SK-N-SH (cell line): ENCODE data around the gene CFAP92.

Experiments
- EZH2phosphoT487 ChIP-seq: fragments of 200-600 bp; sonication (generic); IDR thresholded peaks from 2 replicates; pipeline ENCODE4 v1.6.1; 2017; ENCODE audit warnings: low read depth, mixed run types, mild to moderate bottlenecking, antibody characterized with exemption, moderate library complexity, borderline replicate concordance
- FOXJ3 ChIP-seq: sonication (generic); formaldehyde crosslinking; IDR thresholded peaks from 2 replicates; pipeline ENCODE4 v1.5.1; 2020; ENCODE audit warnings: mild to moderate bottlenecking, missing genetic modification reagents
- MEF2A ChIP-seq: IDR thresholded peaks from 2 replicates; pipeline ENCODE4 v1.4.0; 2012; ENCODE audit warnings: low read depth, borderline replicate concordance
- MXI1 ChIP-seq: IDR thresholded peaks from 2 replicates; pipeline ENCODE4 v1.6.1; 2012; ENCODE audit warnings: mild to moderate bottlenecking, low read depth, low read length, improper control_type of control experiment
- RCOR1 ChIP-seq: fragments of 150-350 bp; IDR thresholded peaks from 2 replicates; pipeline ENCODE4 v1.6.1; 2017; ENCODE audit warnings: antibody characterized with exemption, low read length
- SMC3 ChIP-seq: IDR thresholded peaks from 2 replicates; pipeline ENCODE4 v1.6.1; 2012; ENCODE audit warnings: low read depth, low read length, improper control_type of control experiment
- TAF1 ChIP-seq: IDR thresholded peaks from 2 replicates; pipeline ENCODE4 v1.6.1; 2012; ENCODE audit warnings: low read depth, mild to moderate bottlenecking, low read length, moderate library complexity, borderline replicate concordance
- YY1 ChIP-seq: IDR thresholded peaks from 2 replicates; pipeline ENCODE4 v1.4.0; 2012; ENCODE audit warnings: low read depth, mild to moderate bottlenecking
- TF ChIP-seq, protein P1 (sequence below): fragments of 200-600 bp; sonication (generic); IDR thresholded peaks from 2 replicates; pipeline ENCODE4 v1.6.1; 2017; ENCODE audit warnings: antibody characterized with exemption, mild to moderate bottlenecking, moderate library complexity
- TF ChIP-seq, protein P2 (sequence below): IDR thresholded peaks from 2 replicates; pipeline ENCODE4 v1.6.1; 2012; ENCODE audit warnings: mild to moderate bottlenecking, low read depth, low read length, moderate library complexity

DNA sequence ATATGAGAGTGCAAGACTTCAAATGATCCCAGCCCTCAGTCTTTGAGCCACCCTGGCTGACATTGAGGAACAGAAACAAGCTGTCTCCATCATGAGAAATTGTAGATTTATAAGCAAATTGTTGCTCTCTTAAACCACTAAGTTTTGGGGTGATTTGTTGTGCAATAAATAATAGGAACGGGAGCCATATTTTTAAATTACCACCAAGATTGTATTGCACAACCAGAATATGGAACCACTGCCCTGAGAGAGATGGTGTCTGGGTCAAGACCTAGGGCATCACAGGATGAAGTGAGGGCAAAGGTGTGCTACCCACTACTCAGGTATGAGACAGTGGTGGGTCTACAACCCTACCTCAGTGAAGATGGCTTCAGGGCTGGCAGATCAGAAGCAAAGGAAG is 2.3 kb upstream of the CFAP92 start:
- TF ChIP-seq, protein P1, sequence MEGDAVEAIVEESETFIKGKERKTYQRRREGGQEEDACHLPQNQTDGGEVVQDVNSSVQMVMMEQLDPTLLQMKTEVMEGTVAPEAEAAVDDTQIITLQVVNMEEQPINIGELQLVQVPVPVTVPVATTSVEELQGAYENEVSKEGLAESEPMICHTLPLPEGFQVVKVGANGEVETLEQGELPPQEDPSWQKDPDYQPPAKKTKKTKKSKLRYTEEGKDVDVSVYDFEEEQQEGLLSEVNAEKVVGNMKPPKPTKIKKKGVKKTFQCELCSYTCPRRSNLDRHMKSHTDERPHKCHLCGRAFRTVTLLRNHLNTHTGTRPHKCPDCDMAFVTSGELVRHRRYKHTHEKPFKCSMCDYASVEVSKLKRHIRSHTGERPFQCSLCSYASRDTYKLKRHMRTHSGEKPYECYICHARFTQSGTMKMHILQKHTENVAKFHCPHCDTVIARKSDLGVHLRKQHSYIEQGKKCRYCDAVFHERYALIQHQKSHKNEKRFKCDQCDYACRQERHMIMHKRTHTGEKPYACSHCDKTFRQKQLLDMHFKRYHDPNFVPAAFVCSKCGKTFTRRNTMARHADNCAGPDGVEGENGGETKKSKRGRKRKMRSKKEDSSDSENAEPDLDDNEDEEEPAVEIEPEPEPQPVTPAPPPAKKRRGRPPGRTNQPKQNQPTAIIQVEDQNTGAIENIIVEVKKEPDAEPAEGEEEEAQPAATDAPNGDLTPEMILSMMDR, result no peak
- TF ChIP-seq TAF1 (no peak), MXI1 (no peak), FOXJ3 (CRISPR knock-in tag) (no peak), EZH2phosphoT487 (no peak), SMC3 (no peak), MEF2A (no peak), YY1 (no peak), RCOR1 (no peak)
- TF ChIP-seq, protein P2, sequence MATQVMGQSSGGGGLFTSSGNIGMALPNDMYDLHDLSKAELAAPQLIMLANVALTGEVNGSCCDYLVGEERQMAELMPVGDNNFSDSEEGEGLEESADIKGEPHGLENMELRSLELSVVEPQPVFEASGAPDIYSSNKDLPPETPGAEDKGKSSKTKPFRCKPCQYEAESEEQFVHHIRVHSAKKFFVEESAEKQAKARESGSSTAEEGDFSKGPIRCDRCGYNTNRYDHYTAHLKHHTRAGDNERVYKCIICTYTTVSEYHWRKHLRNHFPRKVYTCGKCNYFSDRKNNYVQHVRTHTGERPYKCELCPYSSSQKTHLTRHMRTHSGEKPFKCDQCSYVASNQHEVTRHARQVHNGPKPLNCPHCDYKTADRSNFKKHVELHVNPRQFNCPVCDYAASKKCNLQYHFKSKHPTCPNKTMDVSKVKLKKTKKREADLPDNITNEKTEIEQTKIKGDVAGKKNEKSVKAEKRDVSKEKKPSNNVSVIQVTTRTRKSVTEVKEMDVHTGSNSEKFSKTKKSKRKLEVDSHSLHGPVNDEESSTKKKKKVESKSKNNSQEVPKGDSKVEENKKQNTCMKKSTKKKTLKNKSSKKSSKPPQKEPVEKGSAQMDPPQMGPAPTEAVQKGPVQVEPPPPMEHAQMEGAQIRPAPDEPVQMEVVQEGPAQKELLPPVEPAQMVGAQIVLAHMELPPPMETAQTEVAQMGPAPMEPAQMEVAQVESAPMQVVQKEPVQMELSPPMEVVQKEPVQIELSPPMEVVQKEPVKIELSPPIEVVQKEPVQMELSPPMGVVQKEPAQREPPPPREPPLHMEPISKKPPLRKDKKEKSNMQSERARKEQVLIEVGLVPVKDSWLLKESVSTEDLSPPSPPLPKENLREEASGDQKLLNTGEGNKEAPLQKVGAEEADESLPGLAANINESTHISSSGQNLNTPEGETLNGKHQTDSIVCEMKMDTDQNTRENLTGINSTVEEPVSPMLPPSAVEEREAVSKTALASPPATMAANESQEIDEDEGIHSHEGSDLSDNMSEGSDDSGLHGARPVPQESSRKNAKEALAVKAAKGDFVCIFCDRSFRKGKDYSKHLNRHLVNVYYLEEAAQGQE, result no peak
